Measurements from ENCODE around the gene ZNF385B. TPM values are rescaled to one million over a fixed set of nuclear protein-coding genes. Genes with fewer than 3 reads are reported as not detected.

ZNF385B gene
- total RNA-seq, 1 donor from 2014 or later: not detected

DNA sequence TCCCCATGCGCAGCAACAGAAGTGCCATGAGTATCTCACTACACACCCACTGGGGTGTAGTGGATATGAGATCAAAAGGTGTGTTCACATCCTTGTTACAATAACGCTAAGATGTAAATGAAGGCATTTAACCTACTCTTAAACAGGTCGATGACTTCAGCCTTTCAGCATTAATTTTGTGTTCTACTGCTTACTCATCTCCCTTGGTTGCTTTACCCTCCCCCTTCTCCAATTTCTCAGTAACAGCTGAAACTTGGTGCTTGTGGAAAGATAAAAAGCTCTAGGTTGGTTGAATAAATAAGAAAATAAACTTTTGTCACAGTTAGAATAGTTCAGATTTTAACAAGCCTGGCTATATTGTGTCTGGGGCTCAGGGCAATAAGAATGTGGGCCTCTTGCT, 449.3 kb downstream of the ZNF385B start:
- FAIRE-seq (no peak), DNase-seq (ENCODE audit: low read depth) (peak; percentile 21)
- TF ChIP-seq, protein P1, sequence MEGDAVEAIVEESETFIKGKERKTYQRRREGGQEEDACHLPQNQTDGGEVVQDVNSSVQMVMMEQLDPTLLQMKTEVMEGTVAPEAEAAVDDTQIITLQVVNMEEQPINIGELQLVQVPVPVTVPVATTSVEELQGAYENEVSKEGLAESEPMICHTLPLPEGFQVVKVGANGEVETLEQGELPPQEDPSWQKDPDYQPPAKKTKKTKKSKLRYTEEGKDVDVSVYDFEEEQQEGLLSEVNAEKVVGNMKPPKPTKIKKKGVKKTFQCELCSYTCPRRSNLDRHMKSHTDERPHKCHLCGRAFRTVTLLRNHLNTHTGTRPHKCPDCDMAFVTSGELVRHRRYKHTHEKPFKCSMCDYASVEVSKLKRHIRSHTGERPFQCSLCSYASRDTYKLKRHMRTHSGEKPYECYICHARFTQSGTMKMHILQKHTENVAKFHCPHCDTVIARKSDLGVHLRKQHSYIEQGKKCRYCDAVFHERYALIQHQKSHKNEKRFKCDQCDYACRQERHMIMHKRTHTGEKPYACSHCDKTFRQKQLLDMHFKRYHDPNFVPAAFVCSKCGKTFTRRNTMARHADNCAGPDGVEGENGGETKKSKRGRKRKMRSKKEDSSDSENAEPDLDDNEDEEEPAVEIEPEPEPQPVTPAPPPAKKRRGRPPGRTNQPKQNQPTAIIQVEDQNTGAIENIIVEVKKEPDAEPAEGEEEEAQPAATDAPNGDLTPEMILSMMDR (IDR thresholded peaks at IDR 0.05; ENCODE audit: insufficient read depth, low read length, severe bottlenecking): no peak
- no peaks in the 10 kb centered on the region for H3K36me3 ChIP-seq (ENCODE audit: control insufficient read depth, insufficient read depth, low read length)
- H3K4me3 ChIP-seq (ENCODE audit: low read depth, low read length): no peak overlapping the region
- H3K27me3 ChIP-seq (ENCODE audit: control insufficient read depth, insufficient read depth, low read length): no peaks in the 10 kb centered on the region

DNA sequence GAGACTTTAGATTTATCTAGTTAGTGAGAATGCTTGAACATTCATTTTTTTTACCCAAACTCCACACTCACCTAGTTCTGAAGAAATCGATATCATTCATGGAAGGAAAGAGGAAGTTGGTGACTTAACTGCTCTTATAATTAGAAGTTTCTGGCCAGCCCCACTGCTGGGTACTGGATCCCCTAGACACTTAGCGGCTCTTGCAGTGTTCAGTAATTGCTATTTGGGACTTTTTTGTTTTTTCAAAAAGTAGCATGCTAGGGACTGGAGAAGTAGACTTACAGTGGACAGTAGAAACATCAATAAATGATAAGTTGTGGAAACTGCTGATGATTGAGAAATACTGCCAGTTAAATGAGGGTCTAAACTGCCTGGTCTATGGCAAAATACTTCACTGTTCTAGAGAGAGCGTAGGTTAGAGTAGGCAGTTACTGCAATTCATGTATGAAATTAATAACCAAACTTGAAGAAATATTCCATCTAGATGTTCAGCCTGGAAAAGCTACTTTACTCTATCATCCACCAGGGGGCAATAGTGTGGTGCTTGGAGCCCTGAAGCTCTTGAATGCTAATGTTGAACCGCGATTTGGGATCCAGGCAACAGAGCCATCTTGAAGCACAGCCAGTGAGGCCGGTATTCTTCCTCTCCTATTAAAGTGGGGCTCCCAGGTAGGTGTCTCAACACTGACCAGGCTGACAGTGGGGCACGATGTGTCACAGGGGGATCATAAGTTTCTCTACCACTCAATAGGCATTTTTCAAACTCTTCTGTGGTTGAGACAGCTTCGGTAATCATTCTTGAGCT, 450.7 kb downstream of the ZNF385B start:
- Histone ChIP-seq H3K36me3 (ENCODE audit: control insufficient read depth, insufficient read depth, low read length) (no peaks in the 10 kb centered on the region), H3K4me3 (ENCODE audit: low read depth, low read length) (no peak overlapping the region), H3K27me3 (ENCODE audit: control insufficient read depth, insufficient read depth, low read length) (no peaks in the 10 kb centered on the region)
- peak; percentile 57 for DNase-seq (ENCODE audit: low read depth)
- TF ChIP-seq, protein P1 (IDR thresholded peaks at IDR 0.05; ENCODE audit: insufficient read depth, low read length, severe bottlenecking): peak; percentile 73
- FAIRE-seq: no peak

DNA sequence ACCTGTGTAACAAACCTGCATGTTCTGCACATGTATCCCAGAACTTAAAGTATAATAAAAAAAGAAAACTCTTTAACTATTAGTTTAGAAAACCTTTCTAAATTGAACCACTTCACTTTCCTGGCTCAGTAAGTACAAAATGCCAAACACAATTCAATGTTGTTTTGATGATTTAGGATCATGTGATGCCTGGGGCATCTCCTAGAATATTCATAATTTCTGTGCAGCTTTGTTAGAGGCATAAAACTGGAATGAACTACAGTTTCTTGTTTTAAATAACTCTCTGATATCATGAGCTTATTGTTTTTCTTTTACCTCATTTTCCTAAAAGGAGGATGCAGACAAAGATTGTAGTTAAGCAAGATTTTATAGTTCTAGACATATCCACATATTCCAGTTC, 457.8 kb downstream of the ZNF385B start:
- H3K36me3 ChIP-seq (ENCODE audit: control insufficient read depth, insufficient read depth, low read length): no peaks in the 10 kb centered on the region
- TF ChIP-seq, protein P1 (IDR thresholded peaks at IDR 0.05; ENCODE audit: insufficient read depth, low read length, severe bottlenecking): no peak
- DNase-seq (ENCODE audit: low read depth) (no peak), FAIRE-seq (no peak)
- H3K4me3 ChIP-seq (ENCODE audit: low read depth, low read length): no peak overlapping the region
- no peaks in the 10 kb centered on the region for H3K27me3 ChIP-seq (ENCODE audit: control insufficient read depth, insufficient read depth, low read length)

DNA sequence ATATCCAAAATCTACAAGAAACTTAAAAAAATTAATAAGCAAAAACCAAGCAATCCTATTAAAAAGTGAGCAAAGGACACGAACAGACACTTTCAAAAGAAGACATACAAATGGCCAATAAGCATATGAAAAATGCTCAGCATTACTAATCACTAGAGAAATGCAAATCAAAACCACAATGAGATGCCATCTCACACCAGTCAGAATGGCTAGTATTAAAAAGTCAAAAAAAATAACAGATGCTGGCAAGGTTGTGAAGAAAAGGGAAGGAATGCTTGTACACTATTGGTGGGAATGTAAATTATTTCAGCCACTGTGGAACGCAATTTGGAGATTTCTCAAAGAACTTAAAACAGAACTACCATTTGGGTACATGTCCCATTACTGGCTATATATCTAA, 467.9 kb downstream of the ZNF385B start:
- H3K4me3 ChIP-seq (ENCODE audit: low read depth, low read length): no peak overlapping the region
- no peaks in the 10 kb centered on the region for H3K27me3 ChIP-seq (ENCODE audit: control insufficient read depth, insufficient read depth, low read length)
- no peaks in the 10 kb centered on the region for H3K36me3 ChIP-seq (ENCODE audit: control insufficient read depth, insufficient read depth, low read length)
- TF ChIP-seq, protein P1 (IDR thresholded peaks at IDR 0.05; ENCODE audit: insufficient read depth, low read length, severe bottlenecking): no peak
- FAIRE-seq (no peak), DNase-seq (ENCODE audit: low read depth) (no peak)

Other genes starting within 250 kb of the ZNF385B start
- gene CWC22, start 145.7 kb upstream of the ZNF385B start, total RNA-seq: 13.4 and 19.6 TPM in 2 replicates

Data from bronchial epithelial cell (primary cell).